GM18907 (cell line): Measurements from ENCODE around the gene GABRA4.

Source experiments
- ATAC-seq: cut with Tn5 transposase; IDR thresholded peaks from one replicate; pipeline ENCODE4 v1.9.1; 2021; ENCODE audit warnings: mild to moderate bottlenecking, moderate library complexity; ENCODE audit not compliant: unreplicated experiment

GABRA4 gene

DNA sequence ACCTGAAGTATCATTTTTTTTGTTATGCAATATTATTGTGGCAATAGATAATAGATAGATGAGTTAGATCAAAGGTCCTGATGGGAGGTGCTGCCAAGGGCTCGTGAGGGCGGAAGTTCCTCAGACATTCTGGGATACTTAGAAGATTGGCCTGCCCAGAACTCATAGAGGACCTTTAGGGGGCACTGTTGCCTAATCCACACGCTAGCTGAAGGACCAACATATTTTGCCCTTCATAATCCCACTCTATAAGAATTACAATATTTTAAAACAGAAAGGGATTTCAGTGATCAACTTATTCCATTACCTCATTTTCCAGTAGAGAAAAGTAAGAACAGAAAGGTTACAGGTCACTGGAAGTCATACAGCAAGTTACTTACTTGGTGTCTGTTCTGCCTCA is 61.4 kb downstream of the GABRA4 start:
- peak; percentile 83 for ATAC-seq

DNA sequence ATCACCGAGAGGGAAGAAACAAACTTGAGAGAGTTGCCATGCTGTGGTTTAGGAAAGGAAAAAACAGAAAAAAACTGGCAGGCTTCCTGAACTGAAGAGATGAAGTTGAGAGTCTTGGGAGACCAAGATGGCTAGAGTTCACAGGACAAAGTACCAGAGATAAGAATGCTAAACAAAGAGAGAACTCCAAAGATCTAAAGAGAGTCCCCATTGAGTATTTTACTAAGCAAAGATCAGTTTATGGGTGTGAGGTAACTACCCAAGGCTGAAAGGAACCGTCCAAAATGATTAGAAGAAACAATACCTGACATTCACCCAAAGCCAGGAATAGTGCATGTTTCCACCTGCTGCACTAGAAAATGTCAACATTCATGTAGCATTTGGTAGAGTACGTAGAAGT is 62.5 kb downstream of the GABRA4 start:
- no peak for ATAC-seq

DNA sequence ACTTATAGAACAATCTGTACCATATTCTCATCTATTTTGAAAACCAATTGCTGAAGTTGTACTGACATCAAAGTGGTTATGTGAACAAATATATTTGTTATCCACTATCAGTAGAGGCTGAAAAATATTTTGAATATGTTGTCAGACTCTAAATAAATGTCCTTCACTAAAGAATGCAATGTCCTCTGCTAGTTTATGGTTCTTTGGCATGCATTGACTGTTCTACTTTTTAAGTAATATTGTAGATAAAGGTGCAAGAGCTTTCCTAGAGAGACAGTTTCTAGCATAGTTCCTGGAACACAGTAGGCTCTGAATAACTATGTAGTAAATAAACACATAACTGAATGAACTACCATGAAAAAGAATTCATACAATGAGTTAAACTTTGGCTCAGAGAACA is 66.2 kb downstream of the GABRA4 start:
- ATAC-seq = no peak

DNA sequence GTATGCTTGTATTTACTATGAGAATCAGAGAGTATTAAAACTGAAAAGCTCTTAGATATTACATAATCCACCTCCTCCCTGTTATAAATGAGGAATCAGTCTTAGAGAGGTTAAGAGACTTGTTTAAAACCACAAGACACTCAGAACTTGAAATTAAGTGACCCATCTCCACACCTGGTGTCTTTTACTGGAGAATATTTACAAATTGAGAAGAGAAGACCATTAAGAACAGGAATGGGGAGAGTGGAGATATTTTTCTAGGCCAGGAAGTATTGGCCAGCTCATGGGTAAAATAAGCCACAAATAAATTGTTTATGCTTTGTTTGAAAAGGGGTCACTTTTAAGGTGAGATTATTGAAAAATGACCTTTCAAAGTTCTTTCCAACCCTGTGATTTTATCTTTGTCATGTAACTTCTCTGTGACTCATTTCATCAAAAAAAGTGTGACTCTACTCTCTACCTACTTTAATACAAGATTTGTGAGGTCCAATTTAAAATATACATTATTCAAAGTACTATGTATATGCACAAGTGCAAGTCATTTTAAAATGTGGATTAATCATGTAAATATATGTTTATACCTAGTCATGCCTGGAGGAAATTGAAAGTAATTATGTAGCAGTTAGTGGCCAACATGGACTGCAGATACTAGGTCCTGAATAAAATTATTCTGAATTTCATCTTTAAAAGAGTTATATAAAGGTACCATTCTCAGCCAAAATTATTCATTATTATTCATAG is 68.4 kb downstream of the GABRA4 start:
- no peak for ATAC-seq

DNA sequence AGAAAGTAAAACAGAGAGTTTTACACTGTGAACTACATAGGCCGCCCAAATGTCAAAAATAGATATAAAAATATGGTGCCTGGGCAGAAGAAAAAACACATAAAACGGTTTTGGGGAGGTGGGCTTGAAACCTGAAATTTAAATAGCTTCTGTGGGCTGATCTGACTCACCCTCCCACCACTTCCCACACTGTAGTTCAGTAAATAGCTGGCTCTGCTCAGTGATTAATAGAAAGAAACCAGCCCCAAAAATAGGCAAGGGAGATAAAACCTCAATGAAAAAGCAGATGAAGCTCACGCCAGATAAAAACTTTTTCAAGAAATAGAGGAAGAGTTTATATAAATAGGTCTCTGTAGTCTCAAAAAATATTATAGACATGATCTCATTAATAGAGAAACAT is 71.2 kb downstream of the GABRA4 start:
- ATAC-seq = no peak

DNA sequence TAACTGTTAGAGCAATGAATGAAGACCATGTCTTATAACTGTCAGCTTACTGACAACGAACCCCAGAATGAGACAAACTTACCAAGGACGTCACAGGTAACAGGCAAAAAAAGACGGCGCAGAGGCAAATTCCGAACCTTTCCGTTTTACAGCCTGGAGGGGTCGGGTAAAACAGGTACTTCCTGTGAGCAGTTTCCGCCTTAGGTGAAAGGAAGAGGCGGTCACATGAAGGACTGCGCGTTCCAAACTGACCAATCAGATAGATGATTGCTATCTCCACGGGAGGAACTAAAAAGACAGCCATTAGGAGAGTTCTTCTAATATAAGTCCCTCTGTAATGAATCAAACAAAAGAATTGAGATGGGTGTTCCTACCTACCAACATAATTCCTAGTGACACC is 84.3 kb downstream of the GABRA4 start, which contains the start of gene COX7B2:
TSS of gene COX7B2 (minus strand) at position 168 of the 400 bp plus-strand sequence. CDS start 174,053 bp downstream, outside the sequence.
- ATAC-seq = no peak

DNA sequence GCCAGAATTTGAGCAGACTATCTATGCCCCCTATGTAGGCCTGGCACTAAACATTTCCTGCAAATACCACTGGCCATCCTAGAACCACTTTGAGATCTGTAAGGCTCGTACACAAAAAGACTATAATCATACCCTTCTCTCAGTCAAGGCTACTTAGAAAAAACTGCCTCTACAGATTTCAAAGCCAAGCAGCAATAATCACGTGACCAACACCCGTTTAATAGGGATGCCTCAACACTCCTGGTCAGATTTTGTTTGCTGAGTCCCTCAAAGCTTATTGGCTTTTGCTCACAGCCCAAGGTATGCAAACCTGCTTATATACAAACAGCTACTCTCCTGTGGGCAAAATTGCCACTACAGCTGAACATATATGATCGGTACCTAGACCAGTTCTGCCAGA is 85.2 kb downstream of the GABRA4 start:
- no peak for ATAC-seq

DNA sequence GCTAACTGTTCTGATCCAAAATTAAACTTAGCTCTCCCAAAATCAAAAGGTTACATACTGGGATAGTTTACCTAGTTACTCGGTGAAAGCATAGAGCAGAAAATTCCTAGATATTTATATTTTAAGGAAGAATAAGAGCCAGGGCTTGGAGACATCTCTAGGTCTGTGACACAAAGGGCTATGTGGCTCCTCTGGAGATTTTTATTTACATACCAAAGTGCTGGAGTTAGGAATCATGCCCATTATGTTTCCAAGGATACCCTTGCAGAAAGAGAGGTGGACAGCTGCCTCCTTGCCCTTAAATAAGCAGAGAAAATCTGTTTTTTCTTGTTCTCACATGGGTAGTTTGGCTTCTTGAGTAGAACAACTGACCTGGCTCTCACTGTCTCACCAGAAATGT is 93.3 kb downstream of the GABRA4 start:
- ATAC-seq = no peak

DNA sequence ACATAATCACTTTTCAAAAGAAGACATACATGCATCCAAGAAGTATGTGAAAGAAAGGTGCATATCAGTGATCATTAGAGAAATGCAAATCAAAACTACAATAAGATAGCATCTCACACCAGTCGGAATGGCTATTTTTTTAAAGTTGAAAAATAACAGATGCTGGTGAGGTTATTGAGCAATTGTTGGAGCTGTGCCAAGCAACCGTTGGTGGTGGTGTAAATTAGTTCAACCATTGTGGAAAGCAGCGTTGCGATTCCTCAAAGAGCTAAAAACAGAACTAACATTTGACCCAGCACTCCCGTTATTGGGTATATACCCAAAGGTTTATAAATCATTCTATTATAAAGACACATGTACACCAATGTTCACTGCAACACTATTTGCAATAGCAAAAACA is 98.6 kb downstream of the GABRA4 start:
- ATAC-seq = no peak

DNA sequence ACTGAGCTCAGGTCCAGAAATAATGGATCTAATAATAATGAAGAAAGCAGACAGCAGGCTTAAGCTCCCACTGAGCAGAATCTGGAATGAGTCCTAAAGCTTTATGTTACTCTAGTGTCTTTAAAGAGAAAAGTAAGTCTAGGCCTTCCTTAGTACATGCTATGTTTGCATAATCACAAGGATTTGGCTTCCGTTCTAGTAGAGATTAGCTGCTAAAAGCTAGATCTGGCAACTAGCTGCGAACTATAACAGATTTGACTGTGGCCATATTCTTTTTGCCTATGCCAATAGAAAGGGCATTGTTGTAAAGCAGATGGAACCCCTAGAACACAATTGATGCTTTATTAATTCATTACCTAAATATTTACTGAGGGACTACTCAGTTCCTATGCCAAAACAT is 103.3 kb downstream of the GABRA4 start:
- ATAC-seq = no peak

DNA sequence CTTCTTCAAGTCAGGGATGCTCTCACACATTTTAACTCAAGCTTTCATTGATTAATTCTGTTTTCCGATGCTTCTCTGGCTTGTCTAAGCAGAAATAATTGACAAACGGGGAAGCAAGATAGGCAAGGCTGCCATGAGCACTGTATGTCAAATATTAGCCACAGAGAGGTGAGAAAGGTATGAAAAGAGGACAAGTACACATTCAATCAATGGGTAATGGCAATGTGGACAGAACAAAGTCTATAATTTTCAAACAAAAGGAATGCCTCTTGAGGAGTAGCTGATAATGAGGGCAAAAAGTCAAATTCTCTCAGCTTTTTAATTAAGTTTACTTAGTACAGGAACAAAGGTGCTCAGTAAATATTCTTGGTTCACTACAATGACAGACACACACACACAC is 104.0 kb downstream of the GABRA4 start:
- no peak for ATAC-seq

DNA sequence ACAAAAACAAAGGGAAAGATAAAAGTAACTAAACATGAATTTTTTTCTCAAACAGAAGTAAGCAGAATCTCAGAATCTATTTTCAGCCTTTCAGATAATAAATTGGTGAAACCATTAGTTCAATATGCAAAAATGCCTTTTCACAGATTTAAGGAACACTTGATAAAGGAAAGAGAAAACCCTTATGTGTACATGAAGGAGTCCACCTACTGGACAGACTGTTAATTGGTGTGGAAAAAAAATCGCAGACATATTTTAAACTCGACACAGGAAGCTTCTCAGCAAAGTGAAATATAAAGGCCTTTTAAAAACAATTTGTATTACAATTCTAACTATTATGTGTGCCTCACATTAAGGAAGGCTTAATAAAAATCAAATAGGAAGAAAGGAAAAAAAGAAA is 106.7 kb downstream of the GABRA4 start:
- ATAC-seq = no peak

DNA sequence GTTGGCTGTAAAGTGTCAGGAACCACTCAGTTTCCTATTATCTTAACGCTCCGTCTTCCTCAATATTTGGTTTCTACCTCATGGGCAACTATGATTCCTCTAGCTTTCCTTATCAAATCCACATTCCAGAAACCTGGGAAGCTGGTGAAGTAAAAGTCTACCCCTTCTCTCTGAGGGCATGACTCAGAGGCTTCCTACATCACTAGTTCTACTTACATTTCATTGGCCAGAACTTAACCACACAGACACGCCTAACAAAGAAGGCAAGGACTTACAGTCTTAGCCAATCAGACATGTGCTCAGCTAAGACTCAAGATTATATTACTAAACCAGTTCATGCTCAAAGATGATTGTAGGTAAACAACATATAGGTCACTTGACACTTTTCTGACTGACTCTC is 114.7 kb downstream of the GABRA4 start:
- ATAC-seq = no peak

DNA sequence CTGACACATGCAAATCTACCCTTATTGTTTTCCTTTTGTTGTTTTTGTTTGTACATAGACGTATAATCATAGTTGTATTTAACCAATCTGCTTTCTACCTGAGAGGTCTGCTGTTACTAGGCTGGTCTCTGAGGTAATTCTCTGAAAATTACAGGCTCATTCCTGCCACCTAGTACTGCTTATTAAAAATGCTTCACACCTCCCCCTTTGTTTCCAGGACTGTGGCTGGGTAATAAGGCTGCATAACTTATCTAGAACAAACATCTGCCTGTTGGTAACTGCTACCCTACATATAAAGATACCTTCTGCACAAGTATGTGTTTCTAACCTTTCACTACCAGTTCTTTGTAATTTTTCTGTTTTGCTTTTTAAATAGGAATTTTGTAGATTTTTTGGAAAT is 118.6 kb downstream of the GABRA4 start:
- no peak for ATAC-seq

DNA sequence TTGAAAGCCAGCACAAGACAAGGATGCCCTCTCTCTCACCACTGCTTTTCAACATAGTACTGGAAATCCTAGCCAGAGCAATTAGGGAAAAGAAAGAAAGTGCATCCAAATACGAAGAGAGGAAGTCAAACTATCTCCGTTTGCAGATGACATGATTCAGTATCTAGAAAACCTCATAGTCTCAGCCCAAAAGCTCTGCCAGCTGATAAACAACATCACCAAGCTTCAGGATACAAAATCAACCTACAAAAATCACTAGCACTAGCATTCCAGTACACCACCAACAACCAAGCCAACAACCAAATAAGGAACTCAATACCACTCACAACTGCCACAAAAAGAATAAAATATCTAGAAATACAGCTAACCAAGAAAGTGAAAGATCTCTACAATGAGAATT is 123.0 kb downstream of the GABRA4 start:
- ATAC-seq = no peak
